GM23338 (cell line): Measurements from ENCODE around the gene TTC14.
A peak's percentile ranks its signal among the peaks of the same experiment; 100 is the strongest.

Experiments
- CREB1 ChIP-seq: fragments of 250-450 bp; sonication (Bioruptor Pico); IDR thresholded peaks from 2 replicates; pipeline ENCODE4 v1.5.0; 2020; ENCODE audit warnings: low read depth, mild to moderate bottlenecking, moderate library complexity
- ETS1 ChIP-seq: IDR thresholded peaks from 2 replicates; pipeline ENCODE4 v1.6.1; 2016; ENCODE audit warnings: antibody characterized with exemption
- EZH2 ChIP-seq: fragments of 200-600 bp; sonication (generic); IDR thresholded peaks from one replicate; pipeline ENCODE4 v1.8.0; 2017; ENCODE audit warnings: antibody characterized with exemption, mild to moderate bottlenecking, low read depth; ENCODE audit not compliant: unreplicated experiment
- EZH2phosphoT487 ChIP-seq: fragments of 200-600 bp; sonication (generic); IDR thresholded peaks from one replicate; pipeline ENCODE4 v1.8.1; 2018; ENCODE audit warnings: antibody characterized with exemption; ENCODE audit not compliant: unreplicated experiment
- JUNB ChIP-seq: IDR thresholded peaks from one replicate; pipeline ENCODE4 v1.6.1; 2016; ENCODE audit warnings: antibody characterized with exemption; ENCODE audit not compliant: unreplicated experiment
- NANOG ChIP-seq: IDR thresholded peaks from 2 replicates; pipeline ENCODE4 v1.6.1; 2016; ENCODE audit warnings: antibody characterized with exemption, borderline replicate concordance
- POLR2AphosphoS5 ChIP-seq: IDR thresholded peaks from 2 replicates; pipeline ENCODE4 v1.6.1; 2016; ENCODE audit warnings: antibody characterized with exemption, low read depth
- REST ChIP-seq: IDR thresholded peaks from one replicate; pipeline ENCODE4 v1.6.1; 2018; ENCODE audit warnings: antibody characterized with exemption; ENCODE audit not compliant: unreplicated experiment
- ZNF114 ChIP-seq: fragments of 250-450 bp; sonication (Bioruptor Pico); IDR thresholded peaks from 2 replicates; pipeline ENCODE4 v1.5.0; 2020; ENCODE audit warnings: mild to moderate bottlenecking, moderate library complexity
- TF ChIP-seq, protein P1 (sequence below), 2 experiments: fragments of 200-600 bp in 1 of 2; sonication (generic) in 1 of 2; conservative IDR thresholded peaks; 2 replicates each; pipeline versions ENCODE4 v1.5.1 to v1.6.1; 2016 to 2017; ENCODE audit warnings: antibody characterized with exemption in 2 of 2, low read depth in 2 of 2, mild to moderate bottlenecking in 2 of 2, moderate library complexity in 1 of 2

GRCh38 chr3:180631317-180631716 is 29.4 kb downstream of the TTC14 start:
- TF ChIP-seq REST = no peak
- TF ChIP-seq, protein P1, sequence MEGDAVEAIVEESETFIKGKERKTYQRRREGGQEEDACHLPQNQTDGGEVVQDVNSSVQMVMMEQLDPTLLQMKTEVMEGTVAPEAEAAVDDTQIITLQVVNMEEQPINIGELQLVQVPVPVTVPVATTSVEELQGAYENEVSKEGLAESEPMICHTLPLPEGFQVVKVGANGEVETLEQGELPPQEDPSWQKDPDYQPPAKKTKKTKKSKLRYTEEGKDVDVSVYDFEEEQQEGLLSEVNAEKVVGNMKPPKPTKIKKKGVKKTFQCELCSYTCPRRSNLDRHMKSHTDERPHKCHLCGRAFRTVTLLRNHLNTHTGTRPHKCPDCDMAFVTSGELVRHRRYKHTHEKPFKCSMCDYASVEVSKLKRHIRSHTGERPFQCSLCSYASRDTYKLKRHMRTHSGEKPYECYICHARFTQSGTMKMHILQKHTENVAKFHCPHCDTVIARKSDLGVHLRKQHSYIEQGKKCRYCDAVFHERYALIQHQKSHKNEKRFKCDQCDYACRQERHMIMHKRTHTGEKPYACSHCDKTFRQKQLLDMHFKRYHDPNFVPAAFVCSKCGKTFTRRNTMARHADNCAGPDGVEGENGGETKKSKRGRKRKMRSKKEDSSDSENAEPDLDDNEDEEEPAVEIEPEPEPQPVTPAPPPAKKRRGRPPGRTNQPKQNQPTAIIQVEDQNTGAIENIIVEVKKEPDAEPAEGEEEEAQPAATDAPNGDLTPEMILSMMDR (conservative IDR thresholded peaks at IDR 0.05; ENCODE audit: low read depth in 2 of 2) = peak in 1 of 2 experiments; percentile 55; a peak in 3 of 4 replicates
- no peak for TF ChIP-seq EZH2phosphoT487
- TF ChIP-seq JUNB = no peak
- TF ChIP-seq POLR2AphosphoS5 = no peak
- TF ChIP-seq EZH2 = no peak
- TF ChIP-seq ETS1 = no peak
- TF ChIP-seq CREB1 = no peak
- no peak for TF ChIP-seq NANOG
- TF ChIP-seq ZNF114 (CRISPR knock-in tag) = no peak
